Panc1 (cell line): ENCODE measurements around the gene PRKAG2. TPM values are rescaled to one million over a fixed set of nuclear protein-coding genes. Genes with fewer than 3 reads are reported as not detected.

Experiments used
- ATAC-seq: fragments of 200-7000 bp; cut with Tn5 transposase; 2 replicates; pipeline ENCODE4 v1.9.1; 2020; ENCODE audit warnings: mild to moderate bottlenecking, moderate library complexity
- BruUV-seq: library from RNA; stranded (reverse); fragments of 400-500 nt; replicated peaks from 2 replicates; lab custom pipeline; 2021; lab: Mats Ljungman, UMichigan
- CTCF ChIA-PET: fragments of 300-600 bp; sonication (Branson Sonifier 250); formaldehyde crosslinking; loops from one replicate; lab custom pipeline; 2022; ENCODE audit warnings: antibody characterized with exemption; lab: Charles Lee
- POLR2A ChIA-PET: fragments of 300-600 bp; sonication (Branson Sonifier 250); formaldehyde crosslinking; loops from one replicate; lab custom pipeline; 2022; ENCODE audit warnings: antibody characterized with exemption; lab: Charles Lee
- DNase-seq: peaks from one replicate; pipeline ENCODE4 v3.0.0-alpha.2; 2010; ENCODE audit warnings: low read depth, low spot score
- H3K27ac ChIP-seq: 2 replicates; pipeline ENCODE4 v1.5.1; 2011; ENCODE audit warnings: mild to moderate bottlenecking, low read length, inconsistent platforms
- H3K27me3 ChIP-seq: fragments of 200-500 bp; sonication (Bioruptor generic); 2 replicates; pipeline ENCODE4 v1.6.0; 2014; ENCODE audit warnings: low read length, inconsistent platforms; ENCODE audit not compliant: control insufficient read depth, insufficient read depth
- H3K36me3 ChIP-seq: fragments of 200-500 bp; sonication (Bioruptor generic); 2 replicates; pipeline ENCODE4 v1.5.1; 2014; ENCODE audit warnings: inconsistent platforms, mild to moderate bottlenecking, low read length, moderate library complexity; ENCODE audit not compliant: control insufficient read depth, insufficient read depth
- H3K4me1 ChIP-seq: 2 replicates; pipeline ENCODE4 v1.5.1; 2011; ENCODE audit warnings: inconsistent platforms, mild to moderate bottlenecking, low read length, moderate library complexity; ENCODE audit not compliant: control insufficient read depth, insufficient read depth
- H3K4me3 ChIP-seq, 2 experiments: 2 replicates each; pipeline ENCODE4 v1.5.1; 2011 to 2012; ENCODE audit warnings: low read depth in 2 of 2, low read length in 2 of 2, mild to moderate bottlenecking in 2 of 2, inconsistent platforms in 1 of 2, moderate library complexity in 1 of 2
- H3K9me3 ChIP-seq: fragments of 200-500 bp; sonication (Bioruptor generic); 2 replicates; pipeline ENCODE4 v1.5.1; 2014; ENCODE audit warnings: low read depth, mild to moderate bottlenecking, inconsistent platforms, low read length, moderate library complexity; ENCODE audit not compliant: control insufficient read depth, insufficient read depth
- CTCF ChIP-seq: fragments of 450-650 bp; IDR thresholded peaks from 2 replicates; pipeline ENCODE4 v1.5.1; 2017; ENCODE audit warnings: mild to moderate bottlenecking
- POLR2AphosphoS5 ChIP-seq: IDR thresholded peaks from 2 replicates; pipeline ENCODE4 v1.6.1; 2012; ENCODE audit warnings: mild to moderate bottlenecking, low read depth, low read length, moderate library complexity
- REST ChIP-seq, 2 experiments: IDR thresholded peaks; 2 replicates each; pipeline ENCODE4 v1.6.1; 2011 to 2012; ENCODE audit warnings: low read depth in 2 of 2, control low read depth in 1 of 2, low read length in 1 of 2, mild to moderate bottlenecking in 1 of 2, moderate library complexity in 1 of 2; ENCODE audit not compliant: insufficient read depth in 1 of 2
- SIN3A ChIP-seq: IDR thresholded peaks from 2 replicates; pipeline ENCODE4 v1.6.1; 2012; ENCODE audit warnings: low read depth, mild to moderate bottlenecking, low read length, moderate library complexity, borderline replicate concordance; ENCODE audit not compliant: insufficient read depth
- TCF7L2 ChIP-seq: IDR thresholded peaks from 2 replicates; pipeline ENCODE4 v1.6.1; 2011; ENCODE audit warnings: mild to moderate bottlenecking, low read depth, low read length, inconsistent platforms
- in situ Hi-C: cut with HindIII; loops from 2 replicates; pipeline ENCODE4 v1.10.0; 2016; ENCODE audit warnings: low sequenced_read_pairs, low pct_unique_long_range_greater_than_20kb
- intact Hi-C: fragments of 100-400 bp; cut with micrococcal nuclease; formaldehyde crosslinking; loops from one replicate; pipeline ENCODE4 v1.10.0; 2022; ENCODE audit not compliant: unreplicated experiment
- total RNA-seq: library from RNA; stranded (reverse); gene quantifications from one replicate; pipeline ENCODE4 v1.2.1, GENCODE V29; 2021; ENCODE audit not compliant: unreplicated experiment

The PRKAG2 gene
- total RNA-seq, 1 experiment from 2014 or later = 71.6 TPM

- DNase-seq = no peak
- Histone ChIP-seq H3K4me1 (no peaks in the 10 kb centered on the region), H3K4me3 (no peak overlapping the region), H3K36me3 (no peaks in the 10 kb centered on the region), H3K27ac (no peak overlapping the region), H3K27me3 (no peaks in the 10 kb centered on the region), H3K9me3 (no peaks in the 10 kb centered on the region)
- TF ChIP-seq TCF7L2 (no peak), REST (IDR thresholded peaks at IDR 0.05; ENCODE audit: insufficient read depth in 1 of 2, low read depth in 2 of 2, low read length in 1 of 2) (no peak), SIN3A (no peak), CTCF (no peak), POLR2AphosphoS5 (no peak)
- ChIA-PET POLR2A (no interaction called here), CTCF (no interaction called here)
- ATAC-seq = 0 out of 2 replicates have a peak, but pooled peaks have one; percentile 7
- in situ Hi-C loops (no loop called here), intact Hi-C loops (no loop called here)
- BruUV-seq = no TSS peak
Measured at GRCh38 chr7:151844825-151845200, 32.1 kb downstream of the PRKAG2 start.

- no peak for TF ChIP-seq SIN3A
- no peak for TF ChIP-seq CTCF
- TF ChIP-seq REST (IDR thresholded peaks at IDR 0.05; ENCODE audit: insufficient read depth in 1 of 2, low read depth in 2 of 2, low read length in 1 of 2) = no peak
- no peak for TF ChIP-seq POLR2AphosphoS5
- Histone ChIP-seq H3K27ac (no peak overlapping the region), H3K9me3 (no peaks in the 10 kb centered on the region), H3K4me1 (no peaks in the 10 kb centered on the region), H3K36me3 (no peaks in the 10 kb centered on the region), H3K27me3 (no peaks in the 10 kb centered on the region), H3K4me3 (no peak overlapping the region)
- DNase-seq (peak; percentile 46), ATAC-seq (peak; percentile 19; the same call in 1 of the 2 replicates)
- in situ Hi-C loops (no loop called here), intact Hi-C loops (no loop called here)
- no TSS peak for BruUV-seq
- ChIA-PET POLR2A (no interaction called here), CTCF (no interaction called here)
Measured at GRCh38 chr7:151844071-151844824, 32.7 kb downstream of the PRKAG2 start.
